ENCODE data around the gene CCR5AS.

Gene CCR5AS

DNA sequence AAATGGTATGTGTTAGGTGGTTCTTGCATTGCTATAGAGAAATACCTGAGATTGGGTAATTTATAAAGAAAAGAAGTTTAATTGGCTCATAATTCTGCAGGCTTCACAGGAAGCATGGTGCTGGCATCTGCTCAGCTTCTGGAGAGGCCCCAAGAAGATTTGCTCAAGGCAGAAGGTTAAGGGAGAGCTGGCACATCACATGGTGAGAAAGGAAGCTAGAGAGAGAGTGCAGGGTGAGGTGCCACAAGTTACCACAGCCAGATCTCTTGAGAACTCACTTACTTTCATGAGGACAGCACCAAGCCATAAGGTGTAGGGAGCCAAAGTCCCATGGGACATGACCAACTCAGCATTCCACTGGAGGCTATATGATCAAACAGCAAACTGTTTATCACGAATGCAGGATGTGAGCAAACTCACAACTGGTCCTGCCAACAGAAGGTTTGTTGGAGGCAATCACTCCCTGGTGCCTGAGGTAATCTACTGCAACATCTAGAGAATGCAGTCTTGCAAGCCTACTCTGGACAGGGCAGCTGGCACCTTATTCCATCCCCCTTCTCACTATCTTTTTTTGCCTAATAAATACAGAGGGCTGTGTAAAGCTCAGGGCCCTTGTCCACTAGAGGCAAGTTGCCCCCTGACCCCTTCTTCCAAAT lies 81.1 kb downstream of the CCR5AS start:
- H3K79me1 ChIP-seq (ENCODE audit: low read depth, low read length), result no peaks in the 10 kb centered on the region
- no peak overlapping the region for H4K8ac ChIP-seq (ENCODE audit: extremely low read depth, insufficient read depth, low read length)
- no peak overlapping the region for H3K14ac ChIP-seq (ENCODE audit: insufficient read length)
- no peaks in the 10 kb centered on the region for H3K27me3 ChIP-seq (replicated peaks in 1 of 4; ENCODE audit: control insufficient read depth in 3 of 4, extremely low read depth in 1 of 4, insufficient read depth in 3 of 4, low read length in 3 of 4)
- no peaks in the 10 kb centered on the region for H3K36me3 ChIP-seq (ENCODE audit: control insufficient read depth in 2 of 4, insufficient read depth in 4 of 4, low read length in 3 of 4)
- H3K56ac ChIP-seq (replicated peaks; ENCODE audit: insufficient read length, low read depth, low read length), result no peak overlapping the region
- no peak overlapping the region for H3K18ac ChIP-seq (ENCODE audit: extremely low read depth, low read length)
- no peak overlapping the region for H3K4me3 ChIP-seq (ENCODE audit: extremely low read depth in 1 of 4, insufficient read depth in 2 of 4, low read depth in 3 of 4, low read length in 4 of 4)
- H3K9ac ChIP-seq (replicated peaks in 1 of 4; ENCODE audit: extremely low read depth in 1 of 4, low read depth in 3 of 4, low read length in 3 of 4), result no peak overlapping the region
- POLR2A ChIA-PET (ENCODE audit: partially characterized antibody), result no interaction called here
- no peak overlapping the region for H2AFZ ChIP-seq (ENCODE audit: low read length)
- DNase-seq (ENCODE audit: low read depth in 1 of 2, low spot score in 2 of 2) (no peak), FAIRE-seq (no peak)
- H3K4me1 ChIP-seq (replicated peaks in 1 of 4; ENCODE audit: control insufficient read depth in 3 of 4, insufficient read depth in 4 of 4, low read length in 3 of 4), result no peaks in the 10 kb centered on the region
- H3K9me3 ChIP-seq (ENCODE audit: insufficient read depth in 2 of 2, low read depth in 1 of 2, low read length in 1 of 2), result 0 out of 4 replicates have a peak, but pooled peaks cover 0 to 4% of the 10 kb centered on the region in 2 experiments
- H4K91ac ChIP-seq (replicated peaks; ENCODE audit: insufficient read length, low read length), result no peak overlapping the region
- H3K27ac ChIP-seq (ENCODE audit: low read depth, low read length), result no peak overlapping the region
- no peak overlapping the region for H4K5ac ChIP-seq (ENCODE audit: insufficient read length, low read depth, low read length)
- CTCF ChIA-PET (ENCODE audit: partially characterized antibody), result interaction anchor here (0.7 to 1.5 kb wide), 4 partner anchors 8 to 129 kb away, joined by 3 read pairs; no protein-coding TSS in a partner anchor
- H2BK20ac ChIP-seq (ENCODE audit: low read length), result no peak overlapping the region
- no peak overlapping the region for H3K4ac ChIP-seq (replicated peaks; ENCODE audit: insufficient read length, low read depth, low read length)
- H2BK120ac ChIP-seq (replicated peaks; ENCODE audit: low read depth, low read length), result no peak overlapping the region
- no peak overlapping the region for H3K4me2 ChIP-seq (ENCODE audit: insufficient read depth in 1 of 2, low read depth in 2 of 2, low read length in 2 of 2)
- 87% methylated on average over 1 of the region's 1 CpG; no CpG with 5 or more reads in 1 of the 2 experiments for WGBS, 2 experiments (ENCODE audit: extremely low coverage in 1 of 2, insufficient coverage in 1 of 2, insufficient read length in 1 of 2, insufficient replicate concordance in 2 of 2, low coverage in 1 of 2, low lambda C conversion rate in 2 of 2, missing lambda C conversion rate in 1 of 2)
- H3K23ac ChIP-seq (ENCODE audit: insufficient read length), result no peak overlapping the region
- H2BK5ac ChIP-seq (ENCODE audit: low read depth, low read length), result no peak overlapping the region
- no peak overlapping the region for H2BK12ac ChIP-seq (ENCODE audit: low read depth, low read length)
- no peaks in the 10 kb centered on the region for H3K79me2 ChIP-seq (ENCODE audit: control insufficient read depth in 1 of 2, insufficient read depth in 2 of 2, low read length in 2 of 2)
- H3K23me2 ChIP-seq (ENCODE audit: low read depth, low read length), result no peaks in the 10 kb centered on the region
- no peak overlapping the region for H2AK5ac ChIP-seq (ENCODE audit: low read depth, low read length)
- no peaks in the 10 kb centered on the region for H4K20me1 ChIP-seq (replicated peaks in 1 of 2; ENCODE audit: control insufficient read depth in 1 of 2, insufficient read depth in 2 of 2, low read length in 2 of 2)
- no peak overlapping the region for H2BK15ac ChIP-seq (ENCODE audit: low read length)
- TF ChIP-seq EGR1 (IDR thresholded peaks at IDR 0.05; ENCODE audit: borderline replicate concordance, low read depth, low read length) (no peak), CBX5 (IDR thresholded peaks at IDR 0.05; ENCODE audit: low read depth, low read length) (no peak), POU5F1 (IDR thresholded peaks at IDR 0.05; ENCODE audit: low read depth, low read length) (no peak), NRF1 (IDR thresholded peaks at IDR 0.05; ENCODE audit: low read depth, low read length) (no peak), YY1 (IDR thresholded peaks at IDR 0.05; ENCODE audit: low read depth, low read length) (no peak), MAFK (IDR thresholded peaks at IDR 0.05; ENCODE audit: low read depth, low read length) (no peak), CHD2 (IDR thresholded peaks at IDR 0.05; ENCODE audit: low read length) (no peak), RNF2 (IDR thresholded peaks at IDR 0.05; ENCODE audit: borderline replicate concordance, low read depth, low read length, missing control alignments, poor library complexity, severe bottlenecking) (no peak), BRCA1 (IDR thresholded peaks at IDR 0.05; ENCODE audit: low read depth, low read length) (no peak), TAF1 (IDR thresholded peaks at IDR 0.05; ENCODE audit: low read depth, low read length) (no peak)
- TF ChIP-seq, protein P1, sequence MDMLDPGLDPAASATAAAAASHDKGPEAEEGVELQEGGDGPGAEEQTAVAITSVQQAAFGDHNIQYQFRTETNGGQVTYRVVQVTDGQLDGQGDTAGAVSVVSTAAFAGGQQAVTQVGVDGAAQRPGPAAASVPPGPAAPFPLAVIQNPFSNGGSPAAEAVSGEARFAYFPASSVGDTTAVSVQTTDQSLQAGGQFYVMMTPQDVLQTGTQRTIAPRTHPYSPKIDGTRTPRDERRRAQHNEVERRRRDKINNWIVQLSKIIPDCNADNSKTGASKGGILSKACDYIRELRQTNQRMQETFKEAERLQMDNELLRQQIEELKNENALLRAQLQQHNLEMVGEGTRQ (IDR thresholded peaks at IDR 0.05; ENCODE audit: low read length), result no peak
- TF ChIP-seq, protein P2, sequence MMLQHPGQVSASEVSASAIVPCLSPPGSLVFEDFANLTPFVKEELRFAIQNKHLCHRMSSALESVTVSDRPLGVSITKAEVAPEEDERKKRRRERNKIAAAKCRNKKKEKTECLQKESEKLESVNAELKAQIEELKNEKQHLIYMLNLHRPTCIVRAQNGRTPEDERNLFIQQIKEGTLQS (IDR thresholded peaks at IDR 0.05; ENCODE audit: insufficient read depth, low read depth, low read length), result no peak
